GM19397 (cell line): ENCODE results near the gene GPATCH8.

ENCODE experiments used
- ATAC-seq: cut with Tn5 transposase; IDR thresholded peaks from one replicate; pipeline ENCODE4 v1.9.1; 2021; ENCODE audit warnings: mild to moderate bottlenecking, moderate library complexity; ENCODE audit not compliant: unreplicated experiment

GPATCH8 gene

GRCh38 chr17:44359006-44359405 is 144.2 kb downstream of the GPATCH8 start:
- ATAC-seq = no peak

GRCh38 chr17:44358066-44358465 is 145.1 kb downstream of the GPATCH8 start:
- no peak for ATAC-seq

GRCh38 chr17:44356241-44356640 is 147.0 kb downstream of the GPATCH8 start:
- no peak for ATAC-seq

- no peak for ATAC-seq
These were observed 147.5 kb downstream of the GPATCH8 start for GRCh38 chr17:44355642-44356099.

- ATAC-seq = no peak
These were observed 148.3 kb downstream of the GPATCH8 start for GRCh38 chr17:44354582-44355561.

GRCh38 chr17:44353672-44354331 is 149.4 kb downstream of the GPATCH8 start:
- ATAC-seq = no peak

GRCh38 chr17:44352828-44353671 is 150.2 kb downstream of the GPATCH8 start:
- no peak for ATAC-seq

- ATAC-seq = no peak
These were observed 151.0 kb downstream of the GPATCH8 start for GRCh38 chr17:44351961-44352827.

GRCh38 chr17:44351464-44351863 is 151.7 kb downstream of the GPATCH8 start:
- ATAC-seq = no peak

- no peak for ATAC-seq
These were observed 152.4 kb downstream of the GPATCH8 start for GRCh38 chr17:44350733-44351226.

GRCh38 chr17:44349553-44350070 is 153.6 kb downstream of the GPATCH8 start:
- no peak for ATAC-seq

GRCh38 chr17:44348988-44349364 is 154.2 kb downstream of the GPATCH8 start:
- no peak for ATAC-seq

- peak; percentile 30 for ATAC-seq
These were observed 154.8 kb downstream of the GPATCH8 start for GRCh38 chr17:44348234-44348987.
